Hindlimb muscle (tissue), 1 donor: Measurements from ENCODE around the gene GPR152. TPM values are rescaled to one million over a fixed set of nuclear protein-coding genes. Genes with fewer than 3 reads are reported as not detected.
A peak's percentile ranks its signal among the peaks of the same experiment; 100 is the strongest.
"Not testable (repeated sequence)": the region's sequence is repeated elsewhere in the genome, so short reads cannot be mapped to it uniquely, and the experiment has no call there.

Experiments used
- DNase-seq: peaks from one replicate; pipeline ENCODE4 v3.0.0-alpha.2; 2013
- polyA plus RNA-seq: library from polyadenylated mRNA; unstranded; fragments of 120-200 nt; gene quantifications from one replicate; pipeline ENCODE4 v1.2.1, GENCODE V29; 2013; ENCODE audit not compliant: insufficient read length

Gene GPR152
- polyA plus RNA-seq, 1 donor, result not detected

GRCh38 chr11:67489203-67489884, 36.8 kb upstream of the GPR152 start:
- DNase-seq, result no peak

GRCh38 chr11:67486481-67487195, 34.1 kb upstream of the GPR152 start:
- DNase-seq, result no peak

GRCh38 chr11:67485873-67486361, 33.4 kb upstream of the GPR152 start:
- DNase-seq, result not testable (repeated sequence)

GRCh38 chr11:67484847-67485311, 32.4 kb upstream of the GPR152 start:
- no peak for DNase-seq

GRCh38 chr11:67483831-67484665, 31.5 kb upstream of the GPR152 start:
- DNase-seq, result no peak

GRCh38 chr11:67482827-67483798, 30.6 kb upstream of the GPR152 start, which contains the start of gene AIP:
AIP (plus strand) TSS chr11:67483026; CDS start chr11:67483159, 133 bp downstream.
- peak; percentile 98 for DNase-seq

- no peak for DNase-seq
Observed at GRCh38 chr11:67482275-67482826, 29.8 kb upstream of the GPR152 start.

GRCh38 chr11:67477344-67478050, 25.0 kb upstream of the GPR152 start:
- not testable (repeated sequence) for DNase-seq

- not testable (repeated sequence) for DNase-seq
Observed at GRCh38 chr11:67476692-67477091, 24.2 kb upstream of the GPR152 start.

GRCh38 chr11:67472882-67473281, 20.4 kb upstream of the GPR152 start:
- no peak for DNase-seq

GRCh38 chr11:67470337-67471002, 17.9 kb upstream of the GPR152 start:
- DNase-seq, result no peak

GRCh38 chr11:67469508-67469811, 16.9 kb upstream of the GPR152 start:
- DNase-seq, result no peak

- peak; percentile 92 for DNase-seq
Observed at GRCh38 chr11:67468759-67469507, 16.4 kb upstream of the GPR152 start, which contains the start of gene TMEM134. TMEM134 (minus strand) TSS chr11:67469251; CDS start chr11:67469192, 59 bp downstream.

- no peak for DNase-seq
Observed at GRCh38 chr11:67468456-67468758, 15.9 kb upstream of the GPR152 start.

GRCh38 chr11:67468056-67468455, 15.5 kb upstream of the GPR152 start:
- DNase-seq, result no peak

- DNase-seq, result no peak
Observed at GRCh38 chr11:67466962-67467771, 14.6 kb upstream of the GPR152 start.

GRCh38 chr11:67466367-67466766, 13.8 kb upstream of the GPR152 start:
- DNase-seq, result no peak

- DNase-seq, result not testable (repeated sequence)
Observed at GRCh38 chr11:67465530-67465929, 13.0 kb upstream of the GPR152 start.

- no peak for DNase-seq
Observed at GRCh38 chr11:67465189-67465510, 12.6 kb upstream of the GPR152 start.
